Left ventricle myocardium inferior (tissue), 1 donor: ENCODE data around the gene PGBD5. TPM values are rescaled to one million over a fixed set of nuclear protein-coding genes. Genes with fewer than 3 reads are reported as not detected.
A peak's percentile ranks its signal among the peaks of the same experiment; 100 is the strongest.

Experiments
- DNase-seq: peaks from one replicate; pipeline ENCODE4 v3.0.0-alpha.2; 2020
- H3K27ac ChIP-seq: fragments of 200-600 bp; replicated peaks from 2 replicates; pipeline ENCODE4 v1.8.0; 2021
- H3K27me3 ChIP-seq: fragments of 200-600 bp; 2 replicates; pipeline ENCODE4 v1.8.0; 2021; ENCODE audit warnings: low read depth
- H3K36me3 ChIP-seq: fragments of 200-600 bp; 2 replicates; pipeline ENCODE4 v1.8.0; 2021
- H3K4me1 ChIP-seq: fragments of 200-600 bp; 2 replicates; pipeline ENCODE4 v1.8.0; 2021
- H3K4me3 ChIP-seq: fragments of 200-600 bp; 2 replicates; pipeline ENCODE4 v1.8.0; 2021; ENCODE audit warnings: mild to moderate bottlenecking, moderate library complexity
- H3K9me3 ChIP-seq: fragments of 200-600 bp; replicated peaks from 2 replicates; pipeline ENCODE4 v1.8.0; 2021
- CTCF ChIP-seq: fragments of 200-600 bp; IDR thresholded peaks from 2 replicates; pipeline ENCODE4 v1.8.0; 2021; ENCODE audit warnings: antibody characterized with exemption, mild to moderate bottlenecking, borderline replicate concordance
- intact Hi-C: fragments of 100-400 bp; cut with micrococcal nuclease; formaldehyde crosslinking; loops from one replicate; pipeline ENCODE4 v1.11.0; 2022
- total RNA-seq: library from RNA; stranded (reverse); fragmentation: NEBNext Ultra II Directional; extraction: Animal tissue kit (Norgen Biotek cat#: 25700); gene quantifications from one replicate; pipeline ENCODE4 v1.2.1, GENCODE V29; 2021
- donor health status: DM: no; HTN: yes; CAD: no; lungs with severe emphysema.

Gene PGBD5
- total RNA-seq, 1 donor from 2014 or later, result 10.6 TPM

GRCh38 chr1:230376296-230376695, 49.8 kb downstream of the PGBD5 start:
- intact Hi-C loops, result no loop called here
- H3K9me3 ChIP-seq, result peaks cover 16% of the 10 kb centered on the region

GRCh38 chr1:230375780-230376179, 50.4 kb downstream of the PGBD5 start:
- intact Hi-C loops, result no loop called here
- peak; percentile 29 for DNase-seq
- H3K36me3 ChIP-seq, result no peaks in the 10 kb centered on the region
- peak overlapping the region; percentile 42 for H3K27ac ChIP-seq
- TF ChIP-seq CTCF, result no peak
- H3K9me3 ChIP-seq, result peaks cover 16% of the 10 kb centered on the region
- peaks cover 29% of the 10 kb centered on the region for H3K4me1 ChIP-seq
- no peak overlapping the region for H3K4me3 ChIP-seq
- no peaks in the 10 kb centered on the region for H3K27me3 ChIP-seq

More at GRCh38 chr1:230376296-230376695, 49.8 kb downstream of the PGBD5 start:
- TF ChIP-seq CTCF, result no peak
- H3K27ac ChIP-seq, result peak overlapping the region; percentile 42
- H3K27me3 ChIP-seq, result no peaks in the 10 kb centered on the region
- no peak for DNase-seq
- peaks cover 29% of the 10 kb centered on the region for H3K4me1 ChIP-seq
- H3K4me3 ChIP-seq, result no peak overlapping the region
- no peaks in the 10 kb centered on the region for H3K36me3 ChIP-seq

DNA sequence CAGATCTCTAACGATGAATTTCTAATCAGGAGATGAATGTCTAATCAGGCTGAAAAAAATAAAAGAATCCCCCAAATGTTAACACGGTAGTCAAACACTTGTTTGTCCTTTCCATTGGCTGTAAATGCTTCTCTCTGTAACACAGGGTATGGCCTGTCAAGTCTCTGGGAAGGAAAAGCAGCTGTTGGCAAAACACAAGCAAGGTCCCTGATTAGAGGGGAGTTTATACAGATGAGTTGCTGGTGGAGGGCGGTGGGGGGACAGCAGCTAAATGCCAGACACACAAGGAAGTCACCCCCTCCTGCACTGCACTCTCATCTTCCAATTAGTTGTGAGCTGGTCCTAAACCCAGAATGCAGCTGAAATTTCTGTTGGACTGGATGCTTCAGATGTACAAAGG, 51.0 kb downstream of the PGBD5 start:
- no peak for TF ChIP-seq CTCF
- Histone ChIP-seq H3K4me1 (peaks cover 29% of the 10 kb centered on the region), H3K9me3 (peaks cover 14% of the 10 kb centered on the region), H3K27me3 (no peaks in the 10 kb centered on the region), H3K27ac (peak overlapping the region; percentile 42), H3K36me3 (no peaks in the 10 kb centered on the region), H3K4me3 (no peak overlapping the region)
- DNase-seq, result no peak
- intact Hi-C loops, result no loop called here

DNA sequence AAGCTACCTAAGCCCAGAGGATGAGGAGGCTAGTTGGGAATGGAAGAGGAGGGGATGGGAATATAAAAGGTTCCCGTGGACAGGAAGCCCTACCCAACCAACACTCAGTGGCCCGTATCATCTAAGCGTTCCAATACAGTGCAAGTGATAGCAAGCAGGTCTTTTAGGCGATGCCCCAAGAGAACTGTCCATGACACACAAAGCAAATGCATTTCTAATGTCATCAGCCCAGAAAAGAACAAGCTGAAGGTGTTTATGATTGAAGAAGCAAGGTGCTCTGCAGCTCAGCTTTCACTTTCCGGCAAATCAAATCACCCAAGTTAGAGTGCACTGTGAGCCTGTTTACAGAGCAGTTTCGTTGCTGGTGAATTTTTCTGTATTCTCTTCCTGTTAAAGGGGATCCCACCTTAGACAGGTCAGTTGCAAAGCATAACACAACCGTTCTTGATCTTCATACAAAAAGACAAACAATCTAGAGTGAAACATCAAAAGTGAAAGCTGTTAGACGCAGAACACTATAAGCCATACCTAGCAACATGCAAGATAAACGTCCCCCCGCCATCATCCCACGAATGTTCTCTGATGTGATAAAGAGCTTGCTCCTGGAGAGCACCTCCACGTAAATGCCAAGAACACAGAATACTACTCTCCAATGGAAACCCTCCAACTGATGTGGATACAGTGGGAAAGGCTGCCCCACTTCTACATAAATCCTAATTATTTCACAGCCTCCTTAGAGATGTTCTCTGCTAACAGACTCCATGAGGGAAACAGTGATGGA, 54.0 kb downstream of the PGBD5 start:
- Histone ChIP-seq H3K4me3 (no peak overlapping the region), H3K27ac (no peak overlapping the region), H3K36me3 (no peaks in the 10 kb centered on the region), H3K27me3 (no peaks in the 10 kb centered on the region), H3K4me1 (peaks cover 24% of the 10 kb centered on the region), H3K9me3 (no peaks in the 10 kb centered on the region)
- no peak for TF ChIP-seq CTCF
- intact Hi-C loops, result no loop called here
- no peak for DNase-seq

GRCh38 chr1:230370109-230370508, 56.0 kb downstream of the PGBD5 start:
- TF ChIP-seq CTCF, result no peak
- DNase-seq, result no peak
- peaks cover 4% of the 10 kb centered on the region for H3K4me1 ChIP-seq
- no peaks in the 10 kb centered on the region for H3K36me3 ChIP-seq
- H3K27me3 ChIP-seq, result no peaks in the 10 kb centered on the region
- H3K27ac ChIP-seq, result no peak overlapping the region
- no peaks in the 10 kb centered on the region for H3K9me3 ChIP-seq
- no peak overlapping the region for H3K4me3 ChIP-seq
- intact Hi-C loops, result no loop called here
